ENCODE measurements around the gene ABHD2.

The ABHD2 gene

DNA sequence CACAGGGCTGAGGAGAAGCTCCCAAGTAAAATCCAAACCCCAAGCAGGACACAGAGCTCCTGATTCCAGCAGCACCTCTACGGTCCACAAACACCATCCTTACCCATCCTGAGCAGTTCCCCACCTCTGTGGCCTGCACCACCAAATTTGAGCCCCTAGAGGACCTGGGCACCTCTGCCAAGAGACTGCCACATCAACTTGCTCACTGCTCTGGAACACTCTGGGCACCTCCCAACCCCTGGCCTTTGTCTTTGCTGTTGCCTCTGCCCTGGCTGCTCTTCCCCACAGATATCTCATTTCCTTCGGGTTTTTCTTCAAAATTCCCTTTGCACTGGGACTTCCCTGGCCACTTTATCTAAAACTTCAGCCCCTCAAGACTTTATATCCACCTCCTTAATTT, 127.4 kb downstream of the ABHD2 start:
- DNase-seq: no peak
- Histone ChIP-seq H3K9me3 (ENCODE audit: control insufficient read depth, low read length) (no peaks in the 10 kb centered on the region), H3K27ac (ENCODE audit: insufficient read depth, low read length, poor library complexity, severe bottlenecking) (no peak overlapping the region), H3K36me3 (ENCODE audit: control insufficient read depth, insufficient read depth, low read length) (no peaks in the 10 kb centered on the region), H3K27me3 (replicated peaks; ENCODE audit: control insufficient read depth, insufficient read depth, low read length, poor library complexity, severe bottlenecking) (no peaks in the 10 kb centered on the region), H3K4me1 (ENCODE audit: control insufficient read depth, insufficient read depth, low read length, poor library complexity, severe bottlenecking) (no peaks in the 10 kb centered on the region), H3K4me3 (ENCODE audit: insufficient read depth, low read depth, low read length, poor library complexity, severe bottlenecking) (no peak overlapping the region)

DNA sequence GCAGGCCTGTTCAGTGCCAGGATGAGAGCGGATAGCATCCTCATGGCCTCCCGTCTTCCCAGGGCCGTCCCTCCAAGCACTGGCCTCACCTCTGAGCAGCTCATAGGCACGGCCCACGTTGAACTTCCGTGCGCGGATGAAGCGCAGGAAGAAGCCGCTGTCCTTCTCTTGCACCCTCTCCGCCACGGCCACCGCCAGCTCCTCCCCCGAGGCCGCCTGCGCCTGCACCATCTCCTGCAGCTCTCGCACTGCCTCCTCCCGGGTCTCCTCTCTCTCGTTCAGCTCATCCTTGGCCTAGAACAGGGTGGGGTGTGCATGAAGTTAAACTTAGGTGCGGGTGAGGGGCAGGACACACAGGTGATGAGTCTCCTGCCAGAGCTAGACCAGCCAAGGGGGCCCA, 128.8 kb downstream of the ABHD2 start:
- Histone ChIP-seq H3K27ac (ENCODE audit: insufficient read depth, low read length, poor library complexity, severe bottlenecking) (no peak overlapping the region), H3K4me1 (ENCODE audit: control insufficient read depth, insufficient read depth, low read length, poor library complexity, severe bottlenecking) (no peaks in the 10 kb centered on the region), H3K27me3 (replicated peaks; ENCODE audit: control insufficient read depth, insufficient read depth, low read length, poor library complexity, severe bottlenecking) (no peaks in the 10 kb centered on the region), H3K4me3 (ENCODE audit: insufficient read depth, low read depth, low read length, poor library complexity, severe bottlenecking) (no peak overlapping the region), H3K36me3 (ENCODE audit: control insufficient read depth, insufficient read depth, low read length) (no peaks in the 10 kb centered on the region), H3K9me3 (ENCODE audit: control insufficient read depth, low read length) (no peaks in the 10 kb centered on the region)
- no peak for DNase-seq

GRCh38 chr15:89217686-89218376, 129.6 kb downstream of the ABHD2 start:
- Histone ChIP-seq H3K4me1 (ENCODE audit: control insufficient read depth, insufficient read depth, low read length, poor library complexity, severe bottlenecking) (no peaks in the 10 kb centered on the region), H3K4me3 (ENCODE audit: insufficient read depth, low read depth, low read length, poor library complexity, severe bottlenecking) (no peak overlapping the region), H3K27me3 (replicated peaks; ENCODE audit: control insufficient read depth, insufficient read depth, low read length, poor library complexity, severe bottlenecking) (no peaks in the 10 kb centered on the region), H3K36me3 (ENCODE audit: control insufficient read depth, insufficient read depth, low read length) (no peaks in the 10 kb centered on the region), H3K27ac (ENCODE audit: insufficient read depth, low read length, poor library complexity, severe bottlenecking) (no peak overlapping the region), H3K9me3 (ENCODE audit: control insufficient read depth, low read length) (no peaks in the 10 kb centered on the region)
- no peak for DNase-seq

DNA sequence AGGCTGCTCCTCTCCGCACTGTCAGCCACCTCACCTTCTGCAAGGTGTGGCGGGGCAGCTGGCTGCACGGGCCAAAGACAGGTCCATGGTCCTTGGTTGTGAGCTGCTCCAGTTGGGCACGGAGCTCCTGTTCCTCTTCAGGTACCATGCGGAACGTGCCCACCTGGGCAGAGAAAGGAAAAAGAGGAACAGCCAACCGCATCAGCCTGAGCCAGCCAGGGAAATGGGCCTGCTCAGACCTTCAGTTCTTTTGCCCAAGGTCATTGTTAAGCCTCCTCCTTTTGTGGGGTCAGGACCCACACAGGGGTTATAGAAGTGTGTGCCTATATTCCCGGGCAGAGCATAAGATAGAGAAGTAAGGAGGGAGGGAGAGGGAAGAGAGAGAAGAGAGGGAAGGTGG, 130.3 kb downstream of the ABHD2 start:
- Histone ChIP-seq H3K27me3 (replicated peaks; ENCODE audit: control insufficient read depth, insufficient read depth, low read length, poor library complexity, severe bottlenecking) (no peaks in the 10 kb centered on the region), H3K27ac (ENCODE audit: insufficient read depth, low read length, poor library complexity, severe bottlenecking) (no peak overlapping the region), H3K9me3 (ENCODE audit: control insufficient read depth, low read length) (no peaks in the 10 kb centered on the region), H3K4me3 (ENCODE audit: insufficient read depth, low read depth, low read length, poor library complexity, severe bottlenecking) (no peak overlapping the region), H3K4me1 (ENCODE audit: control insufficient read depth, insufficient read depth, low read length, poor library complexity, severe bottlenecking) (no peaks in the 10 kb centered on the region), H3K36me3 (ENCODE audit: control insufficient read depth, insufficient read depth, low read length) (no peaks in the 10 kb centered on the region)
- no peak for DNase-seq

DNA sequence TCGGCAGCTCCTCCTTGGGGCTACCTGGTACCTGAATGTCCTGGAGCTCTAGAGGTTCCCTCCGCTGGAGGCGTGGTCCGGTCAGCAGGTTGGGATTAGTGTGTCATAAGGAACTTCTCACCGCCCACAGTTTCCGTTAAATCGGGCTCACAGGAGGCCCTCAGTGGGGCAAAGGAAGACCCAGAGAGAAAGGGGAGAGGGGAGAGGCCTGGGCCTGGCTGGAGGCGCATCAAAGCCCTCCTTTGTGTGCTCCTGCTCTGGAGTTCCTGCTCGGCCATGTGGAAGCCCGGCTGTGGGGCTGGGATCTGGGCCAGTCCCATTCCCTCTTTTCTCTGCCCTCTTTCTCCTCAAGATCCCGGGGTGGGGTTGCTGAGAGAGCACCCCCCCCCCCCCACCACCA, 133.3 kb downstream of the ABHD2 start, which contains the start of gene RLBP1:
Gene RLBP1, minus strand, starts transcription at position 37 of the 400 bp plus-strand sequence. CDS start 2,604 bp downstream, outside the sequence.
- Histone ChIP-seq H3K36me3 (ENCODE audit: control insufficient read depth, insufficient read depth, low read length) (no peaks in the 10 kb centered on the region), H3K4me3 (ENCODE audit: insufficient read depth, low read depth, low read length, poor library complexity, severe bottlenecking) (no peak within 1 kb of the TSS), H3K4me1 (ENCODE audit: control insufficient read depth, insufficient read depth, low read length, poor library complexity, severe bottlenecking) (no peaks in the 10 kb centered on the region), H3K9me3 (ENCODE audit: control insufficient read depth, low read length) (no peaks in the 10 kb centered on the region), H3K27ac (ENCODE audit: insufficient read depth, low read length, poor library complexity, severe bottlenecking) (no peak within 1 kb of the TSS), H3K27me3 (replicated peaks; ENCODE audit: control insufficient read depth, insufficient read depth, low read length, poor library complexity, severe bottlenecking) (no peaks in the 10 kb centered on the region)
- DNase-seq: no peak

DNA sequence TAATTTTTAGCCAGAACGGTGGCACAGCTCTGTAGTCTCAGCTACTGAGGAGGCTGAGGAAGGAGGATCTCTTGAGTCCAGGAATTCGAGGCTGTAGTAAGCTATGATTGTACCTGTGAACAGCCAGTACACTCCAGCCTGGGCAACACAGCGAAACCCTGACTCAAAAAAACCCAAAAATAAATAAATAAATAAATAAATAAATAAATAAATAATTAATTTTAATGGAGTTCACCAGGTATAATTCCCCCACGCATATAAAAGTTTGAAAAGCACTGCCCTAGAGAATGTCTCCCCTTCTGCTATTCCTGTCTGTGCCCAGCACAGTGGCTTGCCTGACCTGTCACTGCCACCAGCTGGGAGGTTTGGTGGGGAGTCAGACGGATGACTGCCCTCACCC, 137.3 kb downstream of the ABHD2 start:
- Histone ChIP-seq H3K27ac (ENCODE audit: insufficient read depth, low read length, poor library complexity, severe bottlenecking) (no peak overlapping the region), H3K4me3 (ENCODE audit: insufficient read depth, low read depth, low read length, poor library complexity, severe bottlenecking) (no peak overlapping the region), H3K9me3 (ENCODE audit: control insufficient read depth, low read length) (no peaks in the 10 kb centered on the region), H3K36me3 (ENCODE audit: control insufficient read depth, insufficient read depth, low read length) (no peaks in the 10 kb centered on the region), H3K27me3 (replicated peaks; ENCODE audit: control insufficient read depth, insufficient read depth, low read length, poor library complexity, severe bottlenecking) (no peaks in the 10 kb centered on the region), H3K4me1 (ENCODE audit: control insufficient read depth, insufficient read depth, low read length, poor library complexity, severe bottlenecking) (no peaks in the 10 kb centered on the region)
- no peak for DNase-seq

DNA sequence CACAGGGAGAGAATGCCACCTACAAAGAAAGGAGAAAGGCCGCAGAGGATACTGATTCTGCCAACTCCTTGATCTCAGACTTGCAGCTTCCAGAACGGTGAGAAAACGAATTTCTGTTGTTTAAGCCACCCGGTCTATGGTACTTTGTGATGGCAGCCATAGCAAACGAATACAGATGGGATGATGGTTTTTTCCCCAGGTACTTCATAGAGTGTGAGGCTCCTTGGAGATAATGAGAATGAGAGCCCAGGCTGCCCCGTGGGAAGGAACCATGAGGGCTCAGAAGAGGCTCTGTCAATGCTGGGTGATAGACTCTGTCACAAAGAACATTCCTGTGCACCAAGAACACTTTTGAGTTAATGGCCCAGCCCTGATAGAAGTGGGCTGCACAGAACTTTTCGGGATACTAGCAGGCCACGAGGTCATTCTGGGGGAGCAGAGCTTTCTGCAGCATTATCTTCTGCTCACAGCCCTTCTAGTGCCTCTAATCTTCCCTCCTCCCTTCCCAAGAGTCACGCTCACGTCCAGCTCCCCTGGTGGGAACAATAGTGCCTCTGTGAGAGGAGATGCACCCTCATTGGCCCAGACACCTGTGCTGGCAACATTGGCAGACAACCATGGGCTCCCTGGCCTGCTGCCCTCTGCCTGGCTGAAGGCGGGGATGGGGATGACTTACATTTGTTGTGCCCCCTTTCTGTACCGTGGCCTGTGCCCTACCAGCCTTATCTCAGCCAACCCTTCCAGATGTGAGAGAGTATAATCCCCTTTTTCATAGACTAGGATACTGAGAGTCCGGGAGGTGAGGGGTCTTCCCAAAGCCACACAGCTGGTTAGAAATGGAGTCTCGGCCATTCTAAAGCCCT, 138.3 kb downstream of the ABHD2 start:
- Histone ChIP-seq H3K36me3 (ENCODE audit: control insufficient read depth, insufficient read depth, low read length) (no peaks in the 10 kb centered on the region), H3K4me1 (ENCODE audit: control insufficient read depth, insufficient read depth, low read length, poor library complexity, severe bottlenecking) (no peaks in the 10 kb centered on the region), H3K27ac (ENCODE audit: insufficient read depth, low read length, poor library complexity, severe bottlenecking) (no peak overlapping the region)

GRCh38 chr15:89227425-89227824, 139.2 kb downstream of the ABHD2 start:
- no peak for DNase-seq
- H3K27me3 ChIP-seq (replicated peaks; ENCODE audit: control insufficient read depth, insufficient read depth, low read length, poor library complexity, severe bottlenecking): no peaks in the 10 kb centered on the region
- H3K4me3 ChIP-seq (ENCODE audit: insufficient read depth, low read depth, low read length, poor library complexity, severe bottlenecking): no peak overlapping the region
- H3K27ac ChIP-seq (ENCODE audit: insufficient read depth, low read length, poor library complexity, severe bottlenecking): no peak overlapping the region
- no peaks in the 10 kb centered on the region for H3K9me3 ChIP-seq (ENCODE audit: control insufficient read depth, low read length)
- H3K36me3 ChIP-seq (ENCODE audit: control insufficient read depth, insufficient read depth, low read length): no peaks in the 10 kb centered on the region
- no peaks in the 10 kb centered on the region for H3K4me1 ChIP-seq (ENCODE audit: control insufficient read depth, insufficient read depth, low read length, poor library complexity, severe bottlenecking)

More for the DNA sequence above, 138.3 kb downstream of the ABHD2 start:
- Histone ChIP-seq H3K9me3 (ENCODE audit: control insufficient read depth, low read length) (no peaks in the 10 kb centered on the region), H3K27me3 (replicated peaks; ENCODE audit: control insufficient read depth, insufficient read depth, low read length, poor library complexity, severe bottlenecking) (no peaks in the 10 kb centered on the region), H3K4me3 (ENCODE audit: insufficient read depth, low read depth, low read length, poor library complexity, severe bottlenecking) (no peak overlapping the region)
- no peak for DNase-seq

GRCh38 chr15:89230277-89230676, 142.0 kb downstream of the ABHD2 start:
- no peaks in the 10 kb centered on the region for H3K36me3 ChIP-seq (ENCODE audit: control insufficient read depth, insufficient read depth, low read length)
- H3K27me3 ChIP-seq (replicated peaks; ENCODE audit: control insufficient read depth, insufficient read depth, low read length, poor library complexity, severe bottlenecking): no peaks in the 10 kb centered on the region
- H3K4me1 ChIP-seq (ENCODE audit: control insufficient read depth, insufficient read depth, low read length, poor library complexity, severe bottlenecking): no peaks in the 10 kb centered on the region
- H3K27ac ChIP-seq (ENCODE audit: insufficient read depth, low read length, poor library complexity, severe bottlenecking): no peak overlapping the region
- H3K4me3 ChIP-seq (ENCODE audit: insufficient read depth, low read depth, low read length, poor library complexity, severe bottlenecking): no peak overlapping the region
- H3K9me3 ChIP-seq (ENCODE audit: control insufficient read depth, low read length): no peaks in the 10 kb centered on the region
- DNase-seq: no peak

DNA sequence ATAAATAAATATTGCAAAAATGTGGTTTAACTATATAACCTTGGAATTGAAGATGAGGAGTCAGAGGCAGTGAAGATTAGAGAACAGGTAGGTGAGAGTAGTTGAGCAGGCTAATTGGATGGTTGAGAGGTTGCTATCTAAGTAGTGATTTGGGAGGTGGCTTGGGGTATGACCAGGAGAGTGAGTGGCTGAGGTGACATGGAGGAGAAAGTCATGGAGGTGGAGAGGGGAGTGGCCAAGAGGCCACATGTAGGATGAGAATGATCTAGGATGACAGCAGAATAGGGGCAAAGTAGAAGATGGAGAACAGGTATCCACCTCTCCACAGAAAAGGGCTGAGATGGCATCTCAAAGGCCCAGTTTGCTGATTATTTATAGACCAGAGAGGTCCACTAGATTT, 143.6 kb downstream of the ABHD2 start:
- Histone ChIP-seq H3K27me3 (replicated peaks; ENCODE audit: control insufficient read depth, insufficient read depth, low read length, poor library complexity, severe bottlenecking) (no peaks in the 10 kb centered on the region), H3K27ac (ENCODE audit: insufficient read depth, low read length, poor library complexity, severe bottlenecking) (no peak overlapping the region), H3K4me3 (ENCODE audit: insufficient read depth, low read depth, low read length, poor library complexity, severe bottlenecking) (no peak overlapping the region), H3K36me3 (ENCODE audit: control insufficient read depth, insufficient read depth, low read length) (no peaks in the 10 kb centered on the region), H3K9me3 (ENCODE audit: control insufficient read depth, low read length) (no peaks in the 10 kb centered on the region), H3K4me1 (ENCODE audit: control insufficient read depth, insufficient read depth, low read length, poor library complexity, severe bottlenecking) (no peaks in the 10 kb centered on the region)
- DNase-seq: no peak
